Measurements from ENCODE around the gene KCNIP3. TPM values are rescaled to one million over a fixed set of nuclear protein-coding genes. Genes with fewer than 3 reads are reported as not detected.

The KCNIP3 gene
- total RNA-seq, 2 donors from 2014 or later: 12.5 to 22.1 TPM

DNA sequence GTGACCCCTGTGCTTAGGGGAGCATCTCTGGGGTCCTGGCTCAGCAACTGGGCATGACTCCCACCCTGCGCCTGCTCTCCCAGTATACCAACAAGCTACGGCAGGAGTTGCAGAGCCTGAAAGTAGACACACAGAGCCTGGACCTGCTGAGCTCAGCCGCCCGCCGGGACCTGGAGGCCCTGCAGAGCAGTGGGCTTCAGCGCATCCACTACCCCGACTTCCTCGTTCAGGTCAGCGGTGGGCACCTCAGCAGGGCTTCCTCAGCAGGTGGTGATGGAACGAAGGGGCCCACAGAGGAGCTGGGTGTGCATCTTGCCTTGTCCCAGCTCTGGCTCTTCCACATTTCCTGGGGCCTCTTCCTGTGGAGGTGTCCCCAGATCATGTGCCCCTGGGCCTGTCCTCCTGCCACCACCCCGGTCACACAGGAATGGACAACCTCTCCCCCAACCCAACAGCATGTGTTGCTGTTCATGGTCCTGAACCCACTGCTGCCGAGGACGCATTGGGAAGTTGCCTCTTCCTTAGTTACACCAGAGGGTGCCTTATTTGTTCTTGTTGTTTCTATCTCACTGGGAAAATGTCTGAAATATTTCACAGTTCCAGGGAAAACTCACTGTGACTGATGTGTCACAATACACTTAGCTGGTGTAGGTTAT, 12.1 kb upstream of the KCNIP3 start:
- Histone ChIP-seq H3K4me3 (no peak overlapping the region), H3K27me3 (replicated peaks; ENCODE audit: insufficient read depth) (no peaks in the 10 kb centered on the region), H3K27ac (no peak overlapping the region), H3K4me1 (ENCODE audit: control insufficient read depth in 1 of 2, low read depth in 2 of 2) (no peaks in the 10 kb centered on the region), H3K36me3 (no peaks in the 10 kb centered on the region), H3K9me3 (no peaks in the 10 kb centered on the region)
- ATAC-seq (ENCODE audit: insufficient number of reproducible peaks, low FRiP score, low read depth) (no peak), DNase-seq (ENCODE audit: low spot score) (no peak)
- TF ChIP-seq, protein P1, sequence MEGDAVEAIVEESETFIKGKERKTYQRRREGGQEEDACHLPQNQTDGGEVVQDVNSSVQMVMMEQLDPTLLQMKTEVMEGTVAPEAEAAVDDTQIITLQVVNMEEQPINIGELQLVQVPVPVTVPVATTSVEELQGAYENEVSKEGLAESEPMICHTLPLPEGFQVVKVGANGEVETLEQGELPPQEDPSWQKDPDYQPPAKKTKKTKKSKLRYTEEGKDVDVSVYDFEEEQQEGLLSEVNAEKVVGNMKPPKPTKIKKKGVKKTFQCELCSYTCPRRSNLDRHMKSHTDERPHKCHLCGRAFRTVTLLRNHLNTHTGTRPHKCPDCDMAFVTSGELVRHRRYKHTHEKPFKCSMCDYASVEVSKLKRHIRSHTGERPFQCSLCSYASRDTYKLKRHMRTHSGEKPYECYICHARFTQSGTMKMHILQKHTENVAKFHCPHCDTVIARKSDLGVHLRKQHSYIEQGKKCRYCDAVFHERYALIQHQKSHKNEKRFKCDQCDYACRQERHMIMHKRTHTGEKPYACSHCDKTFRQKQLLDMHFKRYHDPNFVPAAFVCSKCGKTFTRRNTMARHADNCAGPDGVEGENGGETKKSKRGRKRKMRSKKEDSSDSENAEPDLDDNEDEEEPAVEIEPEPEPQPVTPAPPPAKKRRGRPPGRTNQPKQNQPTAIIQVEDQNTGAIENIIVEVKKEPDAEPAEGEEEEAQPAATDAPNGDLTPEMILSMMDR (IDR thresholded peaks at IDR 0.05): no peak

DNA sequence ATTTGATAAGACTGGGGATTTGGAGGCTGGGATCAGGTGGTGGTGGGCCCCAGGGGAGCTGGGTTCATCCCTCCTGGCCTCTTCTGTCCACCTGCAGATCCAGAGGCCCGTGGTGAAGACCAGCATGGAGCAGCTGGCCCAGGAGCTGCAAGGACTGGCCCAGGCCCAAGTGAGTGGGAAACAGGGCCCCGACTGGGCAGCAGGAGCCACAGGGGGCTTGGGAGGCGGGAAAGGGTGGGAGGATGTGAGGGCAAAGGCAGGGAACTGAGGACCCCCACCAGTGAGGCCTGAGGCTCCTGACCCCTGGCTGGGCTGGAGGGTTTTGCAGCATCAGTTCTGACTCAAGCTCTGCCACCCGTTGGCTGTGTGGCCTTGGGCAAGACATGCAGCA, 11.6 kb upstream of the KCNIP3 start:
- no peak overlapping the region for H3K4me3 ChIP-seq
- TF ChIP-seq, protein P1 (IDR thresholded peaks at IDR 0.05): no peak
- H3K36me3 ChIP-seq: no peaks in the 10 kb centered on the region
- H3K9me3 ChIP-seq: no peaks in the 10 kb centered on the region
- H3K27ac ChIP-seq: no peak overlapping the region
- DNase-seq (ENCODE audit: low spot score) (no peak), ATAC-seq (ENCODE audit: insufficient number of reproducible peaks, low FRiP score, low read depth) (no peak)
- H3K4me1 ChIP-seq (ENCODE audit: control insufficient read depth in 1 of 2, low read depth in 2 of 2): no peaks in the 10 kb centered on the region
- no peaks in the 10 kb centered on the region for H3K27me3 ChIP-seq (replicated peaks; ENCODE audit: insufficient read depth)

DNA sequence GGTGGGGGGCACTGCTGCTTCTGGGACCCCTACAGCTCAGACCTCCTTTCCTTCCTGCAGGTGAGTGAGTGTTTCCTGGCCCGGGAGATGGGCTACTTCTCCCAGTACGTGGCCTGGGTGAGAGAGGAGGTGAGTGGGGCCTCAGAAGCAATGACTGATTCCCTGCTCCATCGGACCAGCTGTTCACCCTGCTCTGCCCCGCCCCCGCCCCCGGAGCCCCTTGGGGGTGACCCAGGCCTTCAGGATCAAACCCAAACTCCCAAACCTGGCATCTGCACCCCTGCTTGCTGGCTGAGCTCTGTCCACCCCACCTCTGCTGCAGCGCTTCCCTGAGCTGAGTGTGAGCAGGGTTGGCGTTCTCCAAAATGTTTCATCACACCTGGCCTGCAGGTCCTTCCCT, 9.8 kb upstream of the KCNIP3 start:
- H3K27ac ChIP-seq: no peak overlapping the region
- peaks cover 8% of the 10 kb centered on the region for H3K9me3 ChIP-seq
- DNase-seq (ENCODE audit: low spot score) (no peak), ATAC-seq (ENCODE audit: insufficient number of reproducible peaks, low FRiP score, low read depth) (no peak)
- no peaks in the 10 kb centered on the region for H3K4me1 ChIP-seq (ENCODE audit: control insufficient read depth in 1 of 2, low read depth in 2 of 2)
- no peak overlapping the region for H3K4me3 ChIP-seq
- TF ChIP-seq, protein P1 (IDR thresholded peaks at IDR 0.05): no peak
- no peaks in the 10 kb centered on the region for H3K36me3 ChIP-seq
- H3K27me3 ChIP-seq (replicated peaks; ENCODE audit: insufficient read depth): no peaks in the 10 kb centered on the region

DNA sequence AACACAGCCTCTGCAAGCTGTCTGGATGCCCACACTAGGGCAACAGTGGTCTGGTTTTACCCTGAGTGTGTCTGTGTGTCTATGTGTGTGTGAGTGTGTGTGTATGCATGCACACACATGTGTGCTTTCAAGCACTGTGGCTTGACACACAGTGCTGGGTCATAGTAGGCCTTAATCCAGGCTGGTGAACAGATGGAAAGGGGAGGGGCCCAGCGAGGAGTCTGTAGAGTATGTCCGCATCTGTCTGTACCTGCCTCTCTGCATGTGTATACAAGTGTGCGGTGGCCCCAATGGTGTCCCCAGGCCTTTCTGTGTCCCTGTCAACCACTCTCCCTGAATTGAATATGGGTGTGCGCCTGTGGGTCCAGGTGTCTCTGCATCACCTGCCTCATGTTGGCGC, 9.3 kb upstream of the KCNIP3 start:
- no peak for DNase-seq (ENCODE audit: low spot score)
- TF ChIP-seq, protein P1 (IDR thresholded peaks at IDR 0.05): no peak
- H3K27ac ChIP-seq: no peak overlapping the region
- H3K4me3 ChIP-seq: no peak overlapping the region
- H3K9me3 ChIP-seq: peaks cover 8% of the 10 kb centered on the region
- H3K27me3 ChIP-seq (replicated peaks; ENCODE audit: insufficient read depth): no peaks in the 10 kb centered on the region
- no peak for ATAC-seq (ENCODE audit: insufficient number of reproducible peaks, low FRiP score, low read depth)
- H3K4me1 ChIP-seq (ENCODE audit: control insufficient read depth in 1 of 2, low read depth in 2 of 2): no peaks in the 10 kb centered on the region
- H3K36me3 ChIP-seq: no peaks in the 10 kb centered on the region

DNA sequence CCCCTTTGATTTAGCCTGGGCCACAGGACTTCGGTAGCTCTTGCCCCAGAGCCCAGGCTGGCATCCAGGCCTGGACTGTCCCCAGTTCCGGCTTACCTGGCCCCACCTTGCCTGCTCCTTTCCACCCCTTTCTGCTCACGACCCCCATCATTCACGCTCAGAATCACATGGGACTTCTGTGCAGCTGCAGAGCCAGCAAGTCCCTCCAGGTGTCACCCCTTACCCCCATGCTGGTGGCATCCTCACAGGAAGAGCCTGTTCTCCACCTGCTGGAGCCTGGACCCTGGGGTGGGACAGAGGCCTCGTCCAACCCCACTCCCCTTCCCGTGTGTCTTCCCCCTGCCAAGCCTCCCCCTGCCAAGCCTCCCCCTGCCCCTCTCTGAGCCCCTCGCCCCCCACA, 7.9 kb upstream of the KCNIP3 start:
- H3K9me3 ChIP-seq: peaks cover 8% of the 10 kb centered on the region
- H3K27me3 ChIP-seq (replicated peaks; ENCODE audit: insufficient read depth): no peaks in the 10 kb centered on the region
- H3K36me3 ChIP-seq: no peaks in the 10 kb centered on the region
- TF ChIP-seq, protein P1 (IDR thresholded peaks at IDR 0.05): no peak
- no peak overlapping the region for H3K27ac ChIP-seq
- DNase-seq (ENCODE audit: low spot score) (no peak), ATAC-seq (ENCODE audit: insufficient number of reproducible peaks, low FRiP score, low read depth) (no peak)
- no peak overlapping the region for H3K4me3 ChIP-seq
- no peaks in the 10 kb centered on the region for H3K4me1 ChIP-seq (ENCODE audit: control insufficient read depth in 1 of 2, low read depth in 2 of 2)

Data from thoracic aorta (tissue), 2 donors.